RWPE1 (cell line): Measurements from ENCODE around the gene RNF126.
"Not testable (repeated sequence)": the region's sequence is repeated elsewhere in the genome, so short reads cannot be mapped to it uniquely, and the experiment has no call there.

Source experiments
- CTCF ChIA-PET: fragments of 350-600 bp; sonication (Branson Sonifier 250); formaldehyde crosslinking; extraction: SDS; loops from one replicate; lab custom pipeline; 2021; lab: Yijun Ruan, JAX
- POLR2A ChIA-PET: fragments of 400-600 bp; formaldehyde crosslinking; extraction: SDS; loops from one replicate; lab custom pipeline; 2020; ENCODE audit warnings: antibody characterized with exemption; ENCODE audit not compliant: low non-redundant PET; lab: Yijun Ruan, JAX
- DNase-seq: peaks from one replicate; pipeline ENCODE4 v3.0.0; 2012; ENCODE audit warnings: low spot score
- H3K27ac ChIP-seq: fragments of 450-650 bp; 2 replicates; pipeline ENCODE4 v1.5.1; 2017
- TF ChIP-seq, protein P1 (sequence below): fragments of 450-650 bp; conservative IDR thresholded peaks from 2 replicates; pipeline ENCODE4 v1.5.1; 2017; ENCODE audit warnings: low read depth, mild to moderate bottlenecking

Gene RNF126

DNA sequence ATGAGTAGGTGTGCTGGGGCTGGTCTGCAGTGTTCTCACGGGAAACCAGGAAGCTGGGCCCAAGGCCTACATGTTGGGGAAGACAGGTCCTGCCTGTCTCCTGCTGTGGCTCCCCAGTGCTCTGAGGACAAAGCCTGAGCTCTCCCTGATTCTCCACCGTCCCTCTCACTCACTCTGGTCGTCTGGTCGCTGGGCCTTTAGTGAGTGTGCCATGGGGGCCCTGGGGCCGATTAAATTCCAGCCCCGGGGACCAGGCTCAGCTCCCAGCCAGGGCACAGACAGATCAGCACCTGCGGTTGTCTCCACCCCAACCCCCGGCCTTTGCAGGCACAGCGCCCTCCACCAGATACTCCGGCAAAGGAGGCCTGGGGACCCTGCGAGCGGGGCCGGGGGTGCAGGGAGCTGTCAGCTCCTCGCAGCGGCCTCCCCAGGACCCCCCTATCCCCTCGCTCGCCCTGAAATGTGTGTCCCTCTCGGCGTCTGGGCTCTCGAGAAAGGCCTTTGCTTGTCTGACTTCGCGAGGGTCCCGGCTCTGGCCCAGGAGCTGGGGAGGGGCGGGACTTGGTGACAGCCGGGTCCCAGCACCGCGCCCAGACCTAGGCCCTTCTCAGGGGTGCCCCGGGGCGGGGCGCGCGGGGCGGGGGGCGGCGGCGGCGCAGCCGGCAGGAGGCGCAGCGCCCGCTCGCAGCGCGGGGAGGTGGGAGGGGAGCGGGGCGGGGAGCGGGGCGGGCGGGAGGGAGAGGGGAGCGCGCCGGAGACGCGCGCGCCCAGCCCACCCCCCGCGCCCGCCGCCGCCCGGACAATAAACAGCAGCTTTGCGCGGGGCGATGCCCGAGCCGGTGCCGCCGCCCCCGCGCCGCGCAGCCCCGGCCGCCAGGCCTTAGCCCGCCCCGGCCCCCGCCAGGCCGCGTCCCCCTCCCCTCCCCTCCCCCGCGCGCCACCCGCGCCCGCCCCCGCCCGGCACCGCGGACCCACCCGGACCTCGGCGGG, 45.4 kb upstream of the RNF126 start, which contains the start of gene PALM:
PALM (plus strand) TSS at position 782 of the 990 bp plus-strand sequence. CDS start 212 bp downstream, outside the sequence.
- TF ChIP-seq, protein P1, sequence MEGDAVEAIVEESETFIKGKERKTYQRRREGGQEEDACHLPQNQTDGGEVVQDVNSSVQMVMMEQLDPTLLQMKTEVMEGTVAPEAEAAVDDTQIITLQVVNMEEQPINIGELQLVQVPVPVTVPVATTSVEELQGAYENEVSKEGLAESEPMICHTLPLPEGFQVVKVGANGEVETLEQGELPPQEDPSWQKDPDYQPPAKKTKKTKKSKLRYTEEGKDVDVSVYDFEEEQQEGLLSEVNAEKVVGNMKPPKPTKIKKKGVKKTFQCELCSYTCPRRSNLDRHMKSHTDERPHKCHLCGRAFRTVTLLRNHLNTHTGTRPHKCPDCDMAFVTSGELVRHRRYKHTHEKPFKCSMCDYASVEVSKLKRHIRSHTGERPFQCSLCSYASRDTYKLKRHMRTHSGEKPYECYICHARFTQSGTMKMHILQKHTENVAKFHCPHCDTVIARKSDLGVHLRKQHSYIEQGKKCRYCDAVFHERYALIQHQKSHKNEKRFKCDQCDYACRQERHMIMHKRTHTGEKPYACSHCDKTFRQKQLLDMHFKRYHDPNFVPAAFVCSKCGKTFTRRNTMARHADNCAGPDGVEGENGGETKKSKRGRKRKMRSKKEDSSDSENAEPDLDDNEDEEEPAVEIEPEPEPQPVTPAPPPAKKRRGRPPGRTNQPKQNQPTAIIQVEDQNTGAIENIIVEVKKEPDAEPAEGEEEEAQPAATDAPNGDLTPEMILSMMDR, result peak; percentile 26; the same call in 1 of the 2 replicates
- CTCF ChIA-PET, result interaction anchor here (0.6 to 1.3 kb wide), 4 partner anchors 8 to 124 kb away, joined by 3 to 5 read pairs (median 3); no protein-coding TSS in a partner anchor
- POLR2A ChIA-PET, result no interaction called here
- peak within 1 kb of the TSS; percentile 73 for H3K27ac ChIP-seq
- DNase-seq, result no peak

DNA sequence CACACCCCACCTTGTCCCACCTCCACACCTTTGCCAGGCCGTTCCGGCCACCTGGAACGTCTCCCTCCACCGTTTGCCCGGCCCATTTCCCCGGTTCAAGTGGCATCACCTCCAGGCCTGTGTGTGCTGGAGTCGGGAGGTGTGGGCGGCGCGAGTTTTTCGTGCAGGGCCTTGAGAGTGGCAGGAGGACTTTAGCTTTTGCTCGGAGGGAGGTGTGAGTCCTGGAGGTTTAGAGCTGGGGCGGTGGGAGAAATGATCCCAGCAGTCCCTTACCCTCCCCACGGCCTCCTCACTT, 41.4 kb upstream of the RNF126 start:
- TF ChIP-seq, protein P1, result no peak
- CTCF ChIA-PET, result interaction anchor here (0.5 kb wide), 1 partner anchor 68 kb away, joined by 3 read pairs; no protein-coding TSS in a partner anchor
- POLR2A ChIA-PET, result no interaction called here
- H3K27ac ChIP-seq, result peak overlapping the region; percentile 22; the same call in 1 of the 2 replicates
- no peak for DNase-seq

DNA sequence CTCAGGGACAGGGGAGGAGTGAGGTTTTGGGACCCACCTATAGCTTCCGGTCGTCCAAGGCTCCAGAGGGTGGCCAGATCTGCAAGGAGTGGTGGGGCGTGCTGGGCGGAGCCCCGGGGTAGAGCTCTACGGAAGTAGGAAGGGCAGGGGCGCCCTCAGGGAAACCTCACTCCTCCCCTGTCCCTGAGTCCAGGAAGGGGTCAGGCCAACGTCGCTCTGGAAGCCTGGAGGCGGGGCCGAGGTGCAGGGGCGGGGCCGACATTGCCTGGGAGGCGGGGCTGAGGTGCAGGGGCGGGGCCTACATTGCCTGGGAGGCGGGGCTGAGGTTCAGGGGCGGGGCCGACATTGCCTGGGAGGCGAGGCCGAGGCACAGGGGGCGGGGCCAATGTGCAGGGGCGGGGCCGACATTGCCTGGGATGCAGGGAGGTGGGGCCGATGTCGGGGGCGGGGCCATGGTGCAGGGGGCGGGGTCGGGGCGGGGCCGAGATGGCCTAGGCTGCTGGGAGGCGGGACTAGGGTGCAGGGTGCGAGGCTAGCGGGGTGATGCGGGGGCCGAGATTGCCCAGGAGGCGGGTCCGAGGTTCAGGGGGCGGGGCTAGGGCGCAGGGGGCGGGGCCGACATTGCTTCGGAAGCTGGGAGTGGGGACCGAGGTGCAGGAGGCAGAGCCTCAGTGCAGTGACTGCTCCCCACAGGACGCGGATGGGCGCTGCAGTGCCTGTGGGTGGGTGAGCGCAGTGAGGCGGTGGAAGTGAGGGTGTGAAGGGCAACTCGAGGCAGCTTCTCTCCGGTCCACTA, 40.8 kb upstream of the RNF126 start:
- ChIA-PET POLR2A (no interaction called here), CTCF (no interaction called here)
- H3K27ac ChIP-seq, result peak overlapping the region; percentile 47
- TF ChIP-seq, protein P1, result no peak
- peak; percentile 55 for DNase-seq

DNA sequence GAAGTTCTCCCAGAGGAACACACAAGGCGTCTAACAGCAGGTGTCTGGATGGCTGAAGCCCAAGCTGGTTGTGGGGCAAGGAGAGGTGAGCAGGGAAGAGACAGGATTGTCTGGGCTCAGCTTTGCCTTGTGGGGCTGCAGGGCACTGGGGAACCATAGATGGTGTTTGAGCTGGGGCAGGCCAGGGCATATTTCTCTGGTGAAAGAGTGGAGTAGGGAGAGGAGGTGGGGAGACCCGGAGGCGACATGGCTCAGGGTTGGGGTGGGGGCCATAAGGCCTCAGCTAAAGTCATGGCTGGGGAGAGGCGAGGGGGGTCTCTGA, 40.3 kb upstream of the RNF126 start:
- H3K27ac ChIP-seq, result peak overlapping the region; percentile 47
- DNase-seq, result no peak
- POLR2A ChIA-PET, result no interaction called here
- CTCF ChIA-PET, result interaction anchor here (0.6 kb wide), 1 partner anchor 27 kb away, joined by 3 read pairs; no protein-coding TSS in a partner anchor
- TF ChIP-seq, protein P1, result no peak

DNA sequence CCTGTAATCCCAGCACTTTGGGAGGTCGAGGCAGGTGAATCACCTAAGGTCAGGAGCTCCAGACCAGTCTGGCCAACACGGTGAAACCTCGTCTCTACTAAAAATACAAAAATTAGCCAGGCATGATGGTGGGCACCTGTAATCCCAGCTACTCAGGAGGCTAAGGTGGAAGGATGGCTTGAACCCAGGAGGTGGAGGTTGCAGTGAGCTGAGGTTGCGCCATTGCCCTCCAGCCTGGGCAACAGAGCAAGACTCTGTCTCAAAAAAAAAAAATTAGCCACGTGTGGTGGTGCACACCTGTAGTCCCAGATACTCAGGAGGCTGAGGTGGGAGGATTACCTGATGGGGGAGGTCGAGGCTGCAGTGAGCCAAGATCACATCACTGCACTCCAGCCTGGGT, 39.8 kb upstream of the RNF126 start:
- DNase-seq, POLR2A ChIA-PET: not testable (repeated sequence)
- CTCF ChIA-PET, result interaction anchor here (0.6 kb wide), 2 partner anchors 28 to 435 kb away, joined by 3 read pairs; no protein-coding TSS in a partner anchor
- H3K27ac ChIP-seq, result peak overlapping the region; percentile 47

DNA sequence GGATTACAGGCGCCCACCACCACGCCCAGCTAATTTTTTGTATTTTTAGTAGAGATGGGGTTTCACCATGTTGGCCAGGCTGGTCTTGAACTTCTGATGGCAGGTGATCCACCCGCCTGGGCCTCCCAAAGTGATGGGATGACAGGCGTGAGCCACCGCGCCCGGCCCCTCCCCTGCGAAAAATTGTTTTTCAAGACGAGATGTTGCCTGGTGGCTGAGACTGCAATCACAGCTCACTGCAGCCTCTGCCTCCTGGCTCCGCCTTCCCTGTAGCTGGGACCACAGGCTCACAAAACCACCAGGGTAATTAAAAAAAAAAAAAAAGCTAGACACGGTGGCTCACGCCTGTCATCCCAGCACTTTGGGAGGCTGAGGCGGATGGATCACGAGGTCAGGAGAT, 36.9 kb upstream of the RNF126 start:
- CTCF ChIA-PET, result interaction anchor here (0.7 to 0.8 kb wide), 2 partner anchors 8 to 34 kb away, joined by 3 read pairs; no protein-coding TSS in a partner anchor
- not testable (repeated sequence) for H3K27ac ChIP-seq, DNase-seq
- POLR2A ChIA-PET, result interaction anchor here (0.6 kb wide), 2 partner anchors 51 to 221 kb away, joined by 3 to 5 read pairs; no protein-coding TSS in a partner anchor

DNA sequence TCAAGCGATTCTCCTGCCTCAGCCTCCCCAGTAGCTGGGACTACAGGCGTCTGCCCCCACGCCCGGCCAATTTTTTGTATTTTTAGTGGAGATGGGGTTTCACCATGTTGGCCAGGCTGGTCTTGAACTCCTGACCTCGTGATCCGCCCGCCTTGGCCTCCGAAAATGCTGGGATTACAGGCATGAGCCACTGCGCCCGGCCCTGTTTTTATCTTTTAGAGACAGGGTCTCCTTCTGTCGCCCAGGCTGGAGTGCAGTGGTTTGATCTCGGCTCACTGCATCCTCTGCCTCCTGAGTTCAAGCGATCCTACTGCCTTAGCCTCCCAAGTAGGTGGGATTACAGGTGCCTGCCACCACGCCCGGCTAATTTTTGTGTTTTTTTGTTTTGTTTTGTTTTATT, 35.5 kb upstream of the RNF126 start:
- DNase-seq, H3K27ac ChIP-seq, CTCF ChIA-PET: not testable (repeated sequence)
- POLR2A ChIA-PET, result interaction anchor here (0.7 kb wide), 1 partner anchor 908 kb away, joined by 5 read pairs; no protein-coding TSS in a partner anchor
